ENCODE results near the gene COL6A1.
"Not testable (repeated sequence)": the region's sequence is repeated elsewhere in the genome, so short reads cannot be mapped to it uniquely, and the experiment has no call there.

COL6A1 gene

DNA sequence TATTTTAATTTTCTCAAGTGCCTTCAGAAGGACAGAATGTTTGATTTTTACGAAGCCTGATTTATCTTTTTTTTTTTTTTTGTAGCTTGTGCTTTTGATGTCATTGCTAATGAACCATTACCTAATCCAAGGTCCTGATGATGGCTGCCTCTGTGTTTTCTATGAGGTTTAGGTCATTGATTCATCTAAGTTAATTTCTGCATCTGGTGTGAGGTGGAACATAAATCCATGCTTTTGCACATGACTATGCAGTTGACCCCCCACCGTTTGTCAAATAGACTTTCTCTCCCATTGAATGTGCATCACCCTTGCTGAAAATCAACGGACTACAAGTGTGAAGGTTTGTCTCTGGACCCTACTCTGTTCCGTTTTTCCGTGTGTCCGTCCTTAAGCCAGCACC lies 50.5 kb downstream of the COL6A1 start:
- DNase-seq: no peak

DNA sequence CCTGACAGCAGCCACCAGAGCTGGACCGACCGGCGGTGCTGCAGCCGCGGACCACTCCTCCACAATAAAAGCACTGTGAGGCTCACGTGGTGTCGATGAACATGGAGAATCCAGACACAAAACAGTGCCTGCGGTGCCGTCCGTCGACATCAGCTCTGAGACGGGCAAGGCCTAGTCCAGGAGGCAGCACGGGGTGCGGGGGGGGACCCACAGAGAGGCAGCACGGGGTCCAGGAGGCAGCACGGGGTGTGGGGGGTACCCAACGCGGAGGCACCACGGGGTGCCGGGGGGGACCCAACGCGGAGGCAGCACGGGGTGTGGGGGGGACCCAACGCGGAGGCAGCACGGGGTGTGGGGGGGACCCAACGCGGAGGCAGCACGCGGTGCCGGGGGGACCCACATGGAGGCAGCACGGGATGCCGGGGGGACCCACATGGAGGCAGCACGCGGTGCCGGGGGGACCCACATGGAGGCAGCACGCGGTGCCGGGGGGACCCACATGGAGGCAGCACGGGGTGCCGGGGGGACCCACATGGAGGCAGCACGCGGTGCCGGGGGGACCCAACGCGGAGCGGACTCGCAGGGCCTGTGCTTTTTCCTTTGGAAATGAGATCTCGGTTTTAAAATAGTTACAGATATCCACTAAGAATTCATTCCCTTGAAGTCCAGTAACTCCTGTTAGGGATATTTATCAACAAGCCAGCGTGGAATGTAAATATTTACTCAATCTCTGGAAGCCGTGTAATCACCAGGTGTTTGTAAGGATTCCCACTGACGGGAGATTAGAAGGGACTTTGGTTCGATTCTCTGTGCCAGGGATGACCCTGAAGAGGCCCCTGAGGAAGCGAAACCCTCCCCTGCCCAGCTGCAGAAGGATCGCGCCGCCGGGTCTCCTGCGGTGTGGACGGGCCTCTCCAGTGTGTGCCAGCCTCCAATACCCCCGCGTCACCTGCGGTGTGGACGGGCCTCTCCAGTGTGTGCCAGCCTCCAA lies 52.1 kb downstream of the COL6A1 start:
- DNase-seq: no peak

DNA sequence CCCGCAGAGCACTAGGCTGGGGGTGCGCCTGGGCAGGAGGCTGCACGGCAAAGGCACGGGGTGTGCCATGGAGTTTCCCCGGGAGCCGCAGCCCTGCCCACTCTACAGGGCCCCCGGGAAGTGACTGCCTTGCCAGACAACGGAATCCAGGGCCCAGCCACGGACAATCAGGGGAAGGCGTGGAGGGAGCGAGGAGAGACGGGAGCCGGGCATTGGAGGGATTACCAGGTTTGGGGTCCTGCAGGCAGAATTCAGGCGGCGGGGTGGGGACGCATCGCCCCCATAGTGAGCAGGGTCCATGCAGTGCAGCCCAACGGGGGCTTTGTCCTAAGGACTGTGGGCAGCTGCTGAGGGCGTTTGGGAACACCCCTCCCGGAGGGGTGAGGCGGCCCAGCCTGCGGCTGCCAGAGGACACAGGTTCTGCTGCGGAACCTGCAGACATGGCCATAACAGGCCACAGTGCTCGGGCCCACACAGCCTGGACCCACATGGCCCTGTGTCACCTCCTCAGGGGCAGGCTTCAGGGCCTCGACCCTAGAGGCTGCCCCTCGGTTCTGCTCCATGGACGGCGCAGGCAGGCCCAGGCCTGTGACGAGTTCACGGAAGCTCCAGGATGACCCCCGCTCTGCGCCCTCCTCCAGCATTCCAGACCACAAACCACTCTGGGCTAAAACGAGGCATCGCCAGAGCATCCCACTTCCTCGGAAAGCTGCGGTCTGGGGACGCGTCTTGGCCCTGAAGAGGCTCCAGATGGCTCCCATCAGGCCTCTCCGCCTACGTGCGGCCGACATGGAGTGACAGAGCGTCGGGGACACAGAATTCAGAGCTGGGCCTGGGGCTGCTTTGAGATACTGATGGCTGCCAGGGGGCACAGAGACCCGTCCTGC lies 54.5 kb downstream of the COL6A1 start:
- no peak for DNase-seq

DNA sequence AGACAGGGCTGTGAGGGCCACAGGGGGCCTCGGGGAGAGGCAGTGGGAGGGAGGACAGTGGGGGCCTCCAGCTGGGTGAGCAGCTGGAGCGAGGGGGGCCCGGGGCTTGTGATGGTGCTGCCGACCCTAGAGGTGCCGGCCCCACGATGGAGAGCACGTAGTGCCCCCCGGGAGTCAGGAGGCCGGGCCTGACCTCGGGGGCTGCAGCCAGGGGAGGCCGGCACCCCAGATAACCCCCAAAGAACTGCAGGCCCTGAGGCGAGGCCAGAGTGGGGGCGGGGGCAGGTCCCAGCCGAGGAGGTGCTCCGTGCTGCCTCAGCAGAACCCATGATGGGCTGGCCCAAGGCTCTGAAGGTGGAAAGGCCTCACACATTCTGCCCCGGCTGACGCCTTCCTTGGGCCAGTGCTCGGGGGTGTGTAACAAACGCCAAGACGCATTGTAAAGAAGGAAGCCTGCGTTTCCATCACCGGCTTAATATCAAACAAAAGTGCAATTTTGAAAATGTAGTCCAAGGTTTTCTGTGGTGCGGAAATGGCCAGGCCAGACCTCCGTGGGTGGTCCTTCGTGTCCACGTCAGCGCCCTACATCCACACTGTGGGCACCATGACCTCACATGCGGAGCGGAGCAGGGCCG lies 55.2 kb downstream of the COL6A1 start:
- DNase-seq: no peak

DNA sequence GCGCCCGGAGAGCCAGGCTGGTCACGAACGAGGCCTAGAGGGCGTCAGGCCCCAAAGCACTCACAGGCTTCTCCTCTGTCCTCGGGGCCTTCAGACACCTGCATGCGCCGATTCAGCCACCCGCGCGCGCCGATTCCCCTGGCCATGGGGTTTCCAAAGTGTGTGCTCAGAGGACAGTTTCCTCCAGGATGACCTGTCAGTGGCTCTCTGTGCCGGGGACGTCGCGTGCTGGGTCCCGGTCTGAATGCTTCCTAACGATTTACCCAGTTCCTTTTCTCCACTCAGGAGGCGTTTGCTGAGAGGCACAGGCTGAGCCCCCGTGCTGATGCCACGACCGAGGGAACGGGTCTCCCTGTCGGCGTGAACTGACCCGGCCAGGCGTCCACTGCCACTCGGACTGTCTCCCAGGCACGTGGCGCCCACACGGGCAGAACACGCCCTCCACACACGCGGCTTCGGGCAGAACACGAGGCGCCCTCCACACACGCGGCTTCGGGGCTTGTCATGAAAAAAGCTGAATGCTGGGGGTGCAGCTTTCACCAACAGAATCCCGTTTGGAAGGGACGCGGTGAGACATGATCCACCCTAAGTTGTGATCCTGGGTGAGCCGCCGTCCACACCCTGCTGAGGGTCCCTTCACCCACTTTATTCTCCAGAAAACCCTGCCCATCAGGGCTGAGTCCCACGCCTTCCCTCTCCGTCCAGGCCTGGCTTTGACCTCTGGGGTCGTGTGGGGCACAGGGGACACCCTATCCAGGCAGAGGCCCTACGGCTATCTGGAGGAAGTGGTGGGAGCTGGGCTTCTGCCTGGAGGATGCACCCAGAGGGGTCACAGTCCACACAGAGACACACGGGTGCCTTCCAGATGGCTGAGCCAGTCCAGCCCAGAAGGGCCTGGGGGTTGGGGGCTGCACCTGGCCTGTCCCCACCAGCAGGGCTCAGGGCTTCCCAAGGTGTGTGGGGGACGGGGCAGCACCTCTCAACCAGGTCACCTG lies 56.1 kb downstream of the COL6A1 start:
- DNase-seq: no peak

DNA sequence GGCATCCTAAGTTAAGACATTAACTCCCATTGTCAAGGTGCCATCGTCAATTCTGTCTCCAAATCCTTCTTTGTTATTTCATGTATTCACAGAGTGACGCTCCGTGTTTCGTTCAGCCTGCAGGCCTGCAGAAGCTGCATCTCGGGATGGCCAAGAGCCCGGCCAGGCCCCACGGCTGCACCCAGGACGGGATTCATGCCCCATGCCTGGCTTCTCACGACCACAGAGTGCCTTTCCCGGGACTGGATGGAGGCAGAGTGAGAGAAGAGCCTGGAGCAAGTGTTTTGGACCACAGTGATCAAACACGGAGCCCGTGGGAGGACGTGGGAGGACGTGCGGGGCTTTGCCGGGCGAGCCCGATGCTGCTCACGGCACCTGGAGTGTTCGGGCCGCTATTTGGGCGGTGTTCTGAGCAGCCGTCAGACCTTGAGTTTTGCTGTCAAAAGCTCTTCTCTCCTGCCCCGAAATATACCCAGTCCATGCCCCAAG lies 56.8 kb downstream of the COL6A1 start:
- no peak for DNase-seq

DNA sequence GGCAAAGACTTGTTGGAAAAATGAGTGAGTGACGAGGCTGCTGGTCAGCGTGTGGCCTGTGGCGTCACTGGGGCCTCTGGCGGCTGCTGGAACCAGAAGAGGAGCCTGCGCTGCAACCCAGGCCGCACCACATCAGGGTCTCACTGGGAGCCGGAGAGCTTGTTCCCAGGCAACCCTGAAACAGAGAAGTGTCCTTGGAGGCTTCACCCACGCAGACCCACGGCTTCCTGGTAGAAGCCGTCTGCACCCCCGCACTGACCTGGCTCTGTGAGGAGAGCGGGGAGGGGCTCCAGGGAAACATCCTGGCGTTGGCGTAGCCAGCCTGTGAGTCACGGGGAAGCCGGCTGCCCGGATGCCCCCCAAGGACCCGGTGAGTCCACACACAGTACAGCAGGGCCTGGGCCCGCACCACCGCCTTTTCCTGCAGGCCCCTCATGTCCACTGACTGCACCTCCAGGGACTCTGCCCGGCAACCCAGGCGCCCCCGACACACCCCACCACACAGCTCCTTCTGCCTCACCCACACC lies 57.4 kb downstream of the COL6A1 start:
- DNase-seq: no peak

DNA sequence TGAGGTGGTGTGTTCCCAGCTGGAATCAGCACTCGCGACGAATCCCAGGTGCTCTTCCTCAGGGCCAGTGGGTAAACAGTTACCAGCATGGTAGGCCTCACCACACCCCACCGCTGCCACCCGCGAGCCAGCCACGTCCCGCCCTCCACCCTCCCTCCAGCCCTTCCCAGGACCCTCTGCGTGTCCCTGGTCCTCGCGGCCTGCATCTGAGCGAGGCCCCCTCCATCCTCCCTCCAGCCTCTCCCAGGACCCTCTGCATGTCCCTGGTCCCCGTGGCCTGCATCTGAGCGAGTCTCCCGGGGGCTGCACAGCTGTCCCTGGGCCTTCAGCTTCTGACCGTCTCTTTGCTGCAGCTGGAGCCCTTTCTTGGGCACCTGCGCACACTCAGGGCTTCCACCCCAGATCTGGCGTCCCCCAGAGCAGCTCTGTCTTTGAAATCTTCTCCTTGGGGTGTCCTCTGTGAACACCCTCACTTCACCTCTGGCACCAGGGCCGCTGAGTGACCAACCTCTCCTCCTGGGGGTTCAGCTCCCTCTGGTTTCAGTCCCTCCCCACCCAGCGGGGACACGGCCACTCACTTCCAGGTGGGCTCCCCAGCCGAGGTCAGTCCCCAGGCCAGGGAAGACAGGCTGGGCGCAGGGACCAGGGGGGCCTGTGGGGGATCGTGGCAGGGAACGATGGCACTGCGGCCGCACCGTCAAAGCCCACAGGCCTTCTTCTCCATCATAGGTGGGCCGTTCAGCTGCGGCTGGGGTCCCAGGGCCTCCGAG lies 58.5 kb downstream of the COL6A1 start:
- DNase-seq: no peak

DNA sequence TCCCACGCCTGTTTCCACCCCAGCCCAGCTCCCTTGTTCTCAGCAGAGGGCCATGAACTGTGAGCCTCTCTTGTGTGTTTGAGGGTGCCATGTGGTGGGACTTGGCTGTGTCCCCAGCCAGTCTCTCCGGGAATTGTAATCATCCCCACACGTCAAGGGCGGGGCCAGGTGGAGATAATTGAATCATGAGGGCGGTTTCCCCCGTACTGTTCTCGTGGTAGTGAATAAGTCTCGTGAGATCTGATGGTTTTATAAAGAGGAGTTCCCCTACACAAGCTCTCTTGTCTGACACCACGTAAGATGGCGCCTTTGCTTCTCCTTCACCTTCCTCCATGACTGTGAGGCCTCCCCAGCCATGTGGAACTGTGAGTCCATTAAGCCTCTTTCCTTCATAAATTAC lies 59.1 kb downstream of the COL6A1 start:
- no peak for DNase-seq

DNA sequence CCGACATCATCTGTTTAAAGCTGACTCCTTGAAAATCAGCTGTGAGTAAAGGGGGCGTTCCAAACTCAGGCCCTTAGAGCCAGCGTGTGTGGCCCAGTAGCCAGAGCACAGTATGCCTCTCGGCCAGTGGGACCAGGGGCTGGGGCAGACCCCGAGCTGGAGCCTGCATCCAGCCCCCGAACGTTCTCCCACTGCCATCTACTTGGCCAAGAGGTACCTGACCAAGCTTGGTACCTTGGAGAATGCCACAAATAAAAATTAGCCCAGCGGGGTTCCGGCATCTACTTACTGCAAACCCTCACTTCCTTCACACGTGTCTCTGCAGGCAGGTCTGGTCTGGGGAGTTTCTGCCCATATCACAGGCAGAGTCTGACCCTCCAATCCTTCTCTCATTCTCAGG lies 59.6 kb downstream of the COL6A1 start:
- no peak for DNase-seq

DNA sequence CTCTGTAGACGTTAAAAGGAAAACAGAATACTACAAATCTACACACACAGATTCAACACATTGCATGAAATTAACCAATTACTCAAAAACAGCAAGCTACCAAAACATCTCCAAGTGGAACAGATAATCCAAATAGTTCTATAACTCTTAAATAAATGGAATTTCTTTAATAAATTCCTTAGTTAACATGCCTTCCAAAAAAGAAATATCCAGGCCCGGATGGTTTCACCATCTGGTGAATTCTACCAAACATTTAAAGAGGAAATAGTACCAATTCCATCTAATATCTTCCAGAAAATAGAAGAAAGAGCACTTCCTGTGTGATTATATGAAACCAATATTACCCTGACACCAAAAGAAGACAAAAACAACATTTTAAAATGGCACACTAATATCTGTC lies 63.6 kb downstream of the COL6A1 start:
- no peak for DNase-seq

DNA sequence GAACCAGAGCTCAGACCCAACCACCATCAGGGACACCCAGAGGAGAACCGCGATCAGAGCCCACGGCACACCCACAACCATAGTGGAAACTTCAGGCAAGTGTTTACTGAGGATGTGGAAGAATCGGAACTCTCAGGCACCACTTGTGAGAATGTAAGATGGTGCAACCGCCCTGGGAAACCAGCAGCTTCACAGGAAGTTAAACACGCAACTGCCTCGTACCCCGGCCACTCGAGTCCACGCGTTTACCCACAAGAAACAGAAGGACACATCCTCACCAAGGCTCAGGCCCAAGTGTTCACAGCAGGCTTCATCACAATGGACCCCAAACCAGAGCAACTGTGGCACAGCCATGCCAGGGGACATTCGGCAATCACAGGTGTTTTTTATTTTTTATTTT lies 64.9 kb downstream of the COL6A1 start:
- no peak for DNase-seq

DNA sequence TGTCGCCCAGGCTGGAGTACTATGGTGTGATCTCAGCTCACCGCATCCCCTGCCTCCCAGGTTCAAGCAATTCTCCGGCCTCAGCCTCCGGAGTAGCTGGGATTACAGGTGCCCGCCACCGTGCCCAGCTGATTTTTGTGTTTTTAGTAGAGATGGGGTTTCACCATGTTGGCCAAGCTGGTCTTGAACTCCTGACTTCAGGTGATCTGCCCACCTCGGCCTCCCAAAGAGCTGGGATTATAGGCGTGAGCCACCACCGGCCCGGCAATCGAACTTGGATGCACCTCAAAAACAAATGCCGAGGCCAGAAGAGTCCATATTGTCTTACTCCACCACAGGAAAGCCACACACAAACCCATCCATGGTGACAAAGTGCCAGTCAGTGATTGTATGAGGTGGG lies 65.3 kb downstream of the COL6A1 start:
- not testable (repeated sequence) for DNase-seq

DNA sequence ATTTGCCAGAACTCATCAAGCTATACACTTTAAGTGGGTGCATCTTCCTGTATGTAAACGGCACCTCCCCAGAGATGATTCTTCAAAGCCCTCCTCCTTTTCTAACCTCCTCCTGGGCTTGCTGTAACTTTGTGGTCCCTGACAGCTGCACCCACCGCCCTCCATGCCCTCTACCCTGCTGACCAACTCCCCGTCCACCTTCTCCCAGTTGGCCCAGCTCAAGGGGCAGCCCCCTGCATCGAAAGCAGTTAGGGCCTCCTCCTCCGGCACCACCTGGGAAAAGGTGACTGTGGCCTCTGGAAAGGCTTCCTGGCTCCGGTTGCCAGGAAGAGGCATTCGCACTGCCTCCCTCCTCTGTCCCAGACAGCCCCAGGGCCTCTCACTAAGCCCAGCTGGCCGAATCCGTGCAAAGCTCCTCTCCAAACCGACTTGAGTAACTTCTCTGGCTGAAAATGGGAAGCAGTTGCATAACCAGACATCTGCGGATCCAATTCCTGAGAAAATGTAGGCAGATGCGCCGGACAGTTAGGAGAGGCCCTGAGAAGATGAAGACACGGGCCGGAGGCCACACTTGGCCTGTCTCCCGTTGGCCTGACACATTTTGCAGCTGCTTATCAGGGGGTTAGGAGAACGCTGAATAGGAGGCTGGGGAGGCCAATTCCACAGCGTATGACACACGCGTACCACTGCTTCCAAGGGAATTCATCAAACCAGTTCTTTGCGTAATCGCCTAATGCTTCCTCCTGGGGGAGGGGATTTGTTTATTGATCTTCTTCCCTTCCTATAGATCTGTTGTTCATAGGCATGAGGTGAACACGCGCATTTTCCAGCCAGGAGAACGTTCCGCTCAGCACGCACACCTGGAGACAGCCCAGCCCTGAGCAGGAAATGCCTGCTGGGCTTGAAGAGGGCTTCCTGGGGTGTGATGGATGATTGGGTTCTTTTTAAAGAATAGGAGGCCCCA lies 67.6 kb downstream of the COL6A1 start:
- DNase-seq: no peak

DNA sequence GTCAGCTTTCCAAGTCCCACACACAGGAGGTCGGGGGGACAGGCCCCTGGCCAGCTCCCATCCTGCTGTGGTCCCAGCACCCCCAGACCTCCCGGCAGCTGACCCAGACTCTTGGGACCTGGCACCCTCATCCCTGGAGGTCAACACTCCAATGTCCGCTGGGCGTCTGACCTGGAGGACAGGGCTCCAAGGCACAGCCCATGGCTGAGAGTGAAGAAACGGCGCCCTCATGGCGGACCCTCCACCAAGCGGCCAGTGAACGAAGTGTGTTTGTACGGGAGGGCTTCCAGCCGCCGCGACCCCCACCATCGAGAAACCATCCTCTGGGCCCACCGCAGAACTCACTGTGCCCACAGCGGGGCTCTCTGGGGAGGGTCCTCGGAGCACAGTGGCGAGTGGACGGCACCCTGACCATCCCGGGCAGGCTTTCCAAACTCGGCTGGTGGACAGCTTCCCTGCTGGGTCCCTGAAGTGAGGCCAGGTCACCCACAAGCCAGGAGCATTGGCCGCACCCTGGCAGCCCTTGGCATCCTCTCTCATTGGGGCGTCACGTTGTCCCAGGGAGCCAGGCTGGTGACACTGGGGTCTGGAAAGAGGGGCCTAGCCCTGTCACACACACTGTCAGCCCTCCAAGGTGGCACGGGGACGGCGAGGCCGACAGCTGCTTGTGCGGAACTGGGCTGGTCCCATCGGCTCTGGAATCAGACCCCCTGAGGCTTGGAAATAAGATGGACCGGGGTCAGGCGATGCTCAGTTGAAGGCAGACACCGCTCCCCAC lies 68.5 kb downstream of the COL6A1 start:
- no peak for DNase-seq

DNA sequence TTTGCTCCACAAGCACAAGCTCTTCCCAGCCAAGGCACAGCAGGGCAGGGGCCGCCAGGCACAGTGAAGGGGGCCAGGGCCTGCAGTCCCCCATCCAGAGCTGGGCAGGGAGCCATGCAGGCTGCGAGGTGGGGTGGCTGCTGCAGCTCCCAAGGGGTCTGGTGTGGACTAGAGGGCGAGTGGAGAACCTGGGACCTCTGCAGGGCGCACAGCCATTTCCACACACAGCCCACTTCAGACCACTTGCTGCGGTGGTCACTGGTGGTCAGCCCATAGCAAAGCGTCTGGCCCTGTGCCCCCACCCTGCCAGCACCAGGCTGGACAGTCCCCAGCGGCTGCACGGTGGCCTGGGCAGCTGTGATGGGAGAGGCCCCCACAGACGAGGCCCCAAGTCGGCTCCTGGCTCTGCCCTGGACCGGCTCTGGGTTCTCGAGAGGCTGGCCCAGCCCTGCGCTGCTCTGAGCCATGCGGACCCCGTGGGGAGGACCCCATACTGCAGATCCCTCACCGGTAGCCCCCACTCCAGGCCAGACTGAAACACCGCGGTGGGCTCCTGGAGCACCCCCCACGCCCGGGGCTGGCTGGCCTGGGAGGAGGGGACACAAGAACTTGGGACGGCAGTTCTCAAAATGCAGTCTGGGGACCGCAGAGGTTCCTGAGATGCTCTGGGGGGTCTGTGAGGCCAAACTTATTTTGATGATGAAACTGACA lies 69.3 kb downstream of the COL6A1 start:
- no peak for DNase-seq

DNA sequence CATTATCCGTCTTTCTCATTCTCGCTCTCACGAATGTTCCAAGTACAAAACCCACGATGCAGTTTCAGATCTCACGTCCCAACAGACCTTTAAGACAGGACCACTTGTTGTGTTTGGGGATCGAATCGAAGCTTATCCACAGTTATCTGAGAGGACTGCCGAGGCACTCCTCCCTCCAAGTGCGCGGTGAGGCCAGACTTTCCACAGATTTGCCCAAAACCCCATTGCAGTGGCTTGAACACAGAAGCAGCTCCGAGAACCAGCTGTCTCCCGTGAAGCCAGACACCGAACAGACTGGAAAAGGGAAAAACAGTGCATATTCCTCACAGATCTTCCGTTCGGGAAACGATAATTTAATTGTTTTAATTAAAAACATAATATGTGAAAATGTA lies 69.8 kb downstream of the COL6A1 start:
- DNase-seq: no peak
